Caco-2 (cell line): ENCODE measurements around the gene SPEG. TPM values are rescaled to one million over a fixed set of nuclear protein-coding genes. Genes with fewer than 3 reads are reported as not detected.

ENCODE experiments used
- Bru-seq: library from RNA; stranded (reverse); fragments of 400-500 nt; gene quantifications from one replicate; lab custom pipeline; 2021; lab: Mats Ljungman, UMichigan
- BruChase-seq, 2 experiments: library from RNA; stranded (reverse); fragments of 400-500 nt; gene quantifications; one replicate each; lab custom pipeline; 2021; lab: Mats Ljungman, UMichigan
- BruUV-seq: library from RNA; stranded (reverse); fragments of 400-500 nt; replicated peaks from 2 replicates; lab custom pipeline; 2021; lab: Mats Ljungman, UMichigan
- CTCF ChIA-PET: fragments of 300-600 bp; sonication (Branson Sonifier 250); formaldehyde crosslinking; loops from one replicate; lab custom pipeline; 2022; ENCODE audit warnings: antibody characterized with exemption; lab: Charles Lee
- POLR2A ChIA-PET: fragments of 300-600 bp; sonication (Branson Sonifier 250); formaldehyde crosslinking; loops from one replicate; lab custom pipeline; 2022; ENCODE audit warnings: antibody characterized with exemption; lab: Charles Lee
- DNase-seq, 2 experiments: peaks; one replicate each; pipeline versions ENCODE4 v3.0.0 to v3.0.0-alpha.2; 2020 to 2022
- H3K27me3 ChIP-seq: replicated peaks from 2 replicates; pipeline ENCODE4 v1.6.0; 2011; ENCODE audit warnings: low read length; ENCODE audit not compliant: control insufficient read depth, insufficient read depth
- H3K36me3 ChIP-seq: 2 replicates; pipeline ENCODE4 v1.5.1; 2011; ENCODE audit warnings: low read length; ENCODE audit not compliant: control insufficient read depth, insufficient read depth
- H3K4me1 ChIP-seq: fragments of 250-450 bp; sonication (Bioruptor Pico); 2 replicates; pipeline ENCODE4 v1.5.1; 2020; ENCODE audit warnings: mild to moderate bottlenecking
- H3K4me3 ChIP-seq: 2 replicates; pipeline ENCODE4 v1.5.1; 2011; ENCODE audit warnings: low read depth, mild to moderate bottlenecking, control low read depth, low read length
- H3K9me3 ChIP-seq: fragments of 250-450 bp; sonication (Bioruptor Pico); 2 replicates; pipeline ENCODE4 v1.5.1; 2020; ENCODE audit warnings: mild to moderate bottlenecking, moderate library complexity
- H3K27ac Mint-ChIP-seq: one replicate; pipeline ENCODE4 v1.8.0; 2022; ENCODE audit warnings: mixed read lengths; ENCODE audit not compliant: unreplicated experiment
- H3K27me3 Mint-ChIP-seq: one replicate; pipeline ENCODE4 v1.8.0; 2022; ENCODE audit warnings: mixed read lengths; ENCODE audit not compliant: insufficient read depth, unreplicated experiment
- H3K36me3 Mint-ChIP-seq: one replicate; pipeline ENCODE4 v1.8.0; 2022; ENCODE audit warnings: mild to moderate bottlenecking, mixed read lengths; ENCODE audit not compliant: insufficient read depth, unreplicated experiment
- H3K4me1 Mint-ChIP-seq: one replicate; pipeline ENCODE4 v1.8.0; 2022; ENCODE audit warnings: low read depth, mixed read lengths; ENCODE audit not compliant: unreplicated experiment
- H3K4me3 Mint-ChIP-seq: one replicate; pipeline ENCODE4 v1.8.0; 2022; ENCODE audit warnings: mild to moderate bottlenecking, moderate library complexity, mixed read lengths; ENCODE audit not compliant: unreplicated experiment
- H3K9me3 Mint-ChIP-seq: one replicate; pipeline ENCODE4 v1.8.0; 2022; ENCODE audit warnings: mixed read lengths; ENCODE audit not compliant: unreplicated experiment
- intact Hi-C: fragments of 100-400 bp; cut with micrococcal nuclease; formaldehyde crosslinking; loops from one replicate; pipeline ENCODE4 v1.10.0; 2022; ENCODE audit not compliant: unreplicated experiment
- long read RNA-seq: library from polyadenylated mRNA; stranded (forward); transcript quantifications from one replicate; pipeline ENCODE4 v2.0.0, GENCODE V29; 2022
- total RNA-seq: library from RNA; stranded (reverse); gene quantifications from 2 replicates; pipeline ENCODE4 v1.2.3, GENCODE V29; 2022
- TF ChIP-seq, protein P1 (sequence below), 2 experiments: fragments of 200-600 bp in 1 of 2; IDR thresholded peaks; 1 replicate in 1 of 2; 2 replicates in 1 of 2; pipeline versions ENCODE4 v1.5.1 to v1.8.0; 2011 to 2022; ENCODE audit warnings: antibody characterized with exemption in 1 of 2, control low read depth in 1 of 2, inconsistent platforms in 1 of 2, low read depth in 1 of 2, low read length in 1 of 2, mild to moderate bottlenecking in 1 of 2, moderate library complexity in 1 of 2; ENCODE audit not compliant: insufficient read depth in 1 of 2, severe bottlenecking in 1 of 2, unreplicated experiment in 1 of 2

SPEG gene
- 17.2 and 18.6 TPM in 2 replicates for total RNA-seq
- Bru-seq, nascent RNA, result percentile 40 among the genes with signal in this experiment
- BruChase-seq, experiment 1, labeled RNA remaining after a 2-hour chase, result percentile 40 among the genes with signal in this experiment
- percentile 37 among the genes with signal in this experiment for BruChase-seq, experiment 2, labeled RNA remaining after a 6-hour chase
- long read RNA-seq, partial matches to known transcripts, result 12 of 18 reads
- long read RNA-seq, other reads (novel, unspliced or antisense), result 6 of 18 reads

DNA sequence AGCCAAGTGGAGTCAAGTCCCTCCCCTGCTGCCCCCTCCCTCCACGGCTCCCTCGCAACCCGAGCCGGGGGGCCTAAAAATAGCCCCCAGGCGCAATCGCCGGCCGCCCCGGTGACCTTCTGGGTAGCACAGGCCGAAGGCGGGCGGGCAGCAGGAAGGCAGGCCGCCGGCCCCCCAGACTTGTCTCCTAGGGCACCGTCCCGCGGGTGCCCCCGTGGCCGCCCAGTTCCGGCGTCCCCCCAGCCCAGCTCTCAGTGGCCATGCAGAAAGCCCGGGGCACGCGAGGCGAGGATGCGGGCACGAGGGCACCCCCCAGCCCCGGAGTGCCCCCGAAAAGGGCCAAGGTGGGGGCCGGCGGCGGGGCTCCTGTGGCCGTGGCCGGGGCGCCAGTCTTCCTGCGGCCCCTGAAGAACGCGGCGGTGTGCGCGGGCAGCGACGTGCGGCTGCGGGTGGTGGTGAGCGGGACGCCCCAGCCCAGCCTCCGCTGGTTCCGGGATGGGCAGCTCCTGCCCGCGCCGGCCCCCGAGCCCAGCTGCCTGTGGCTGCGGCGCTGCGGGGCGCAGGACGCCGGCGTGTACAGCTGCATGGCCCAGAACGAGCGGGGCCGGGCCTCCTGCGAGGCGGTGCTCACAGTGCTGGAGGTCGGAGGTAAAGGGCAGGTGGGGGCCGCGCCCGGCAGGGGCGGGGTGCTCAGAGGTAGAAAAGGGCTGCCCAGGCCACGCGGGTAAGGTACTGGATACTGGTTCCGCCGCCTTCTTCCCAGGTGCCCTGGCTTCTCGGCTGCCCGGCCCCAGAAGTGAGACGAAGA lies at the start of gene SPEG:
SPEG (plus strand) TSS at position 126 of the 808 bp plus-strand sequence; CDS start at position 261, 135 bp downstream.
- H3K4me1 Mint-ChIP-seq, result no peaks in the 10 kb centered on the region
- H3K9me3 Mint-ChIP-seq, result no peaks in the 10 kb centered on the region
- TF ChIP-seq, protein P1, sequence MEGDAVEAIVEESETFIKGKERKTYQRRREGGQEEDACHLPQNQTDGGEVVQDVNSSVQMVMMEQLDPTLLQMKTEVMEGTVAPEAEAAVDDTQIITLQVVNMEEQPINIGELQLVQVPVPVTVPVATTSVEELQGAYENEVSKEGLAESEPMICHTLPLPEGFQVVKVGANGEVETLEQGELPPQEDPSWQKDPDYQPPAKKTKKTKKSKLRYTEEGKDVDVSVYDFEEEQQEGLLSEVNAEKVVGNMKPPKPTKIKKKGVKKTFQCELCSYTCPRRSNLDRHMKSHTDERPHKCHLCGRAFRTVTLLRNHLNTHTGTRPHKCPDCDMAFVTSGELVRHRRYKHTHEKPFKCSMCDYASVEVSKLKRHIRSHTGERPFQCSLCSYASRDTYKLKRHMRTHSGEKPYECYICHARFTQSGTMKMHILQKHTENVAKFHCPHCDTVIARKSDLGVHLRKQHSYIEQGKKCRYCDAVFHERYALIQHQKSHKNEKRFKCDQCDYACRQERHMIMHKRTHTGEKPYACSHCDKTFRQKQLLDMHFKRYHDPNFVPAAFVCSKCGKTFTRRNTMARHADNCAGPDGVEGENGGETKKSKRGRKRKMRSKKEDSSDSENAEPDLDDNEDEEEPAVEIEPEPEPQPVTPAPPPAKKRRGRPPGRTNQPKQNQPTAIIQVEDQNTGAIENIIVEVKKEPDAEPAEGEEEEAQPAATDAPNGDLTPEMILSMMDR (IDR thresholded peaks at IDR 0.05; ENCODE audit: insufficient read depth in 1 of 2, low read depth in 1 of 2, low read length in 1 of 2, severe bottlenecking in 1 of 2, unreplicated experiment in 1 of 2), result no peak
- no TSS peak for BruUV-seq
- Histone ChIP-seq H3K4me1 (no peaks in the 10 kb centered on the region), H3K27me3 (no peaks in the 10 kb centered on the region), H3K4me3 (no peak within 1 kb of the TSS), H3K9me3 (no peaks in the 10 kb centered on the region), H3K36me3 (no peaks in the 10 kb centered on the region)
- ChIA-PET CTCF (interaction anchor here (0.9 to 1.4 kb wide), 2 partner anchors 75 kb away, joined by 3 read pairs; no protein-coding TSS in a partner anchor), POLR2A (no interaction called here)
- intact Hi-C loops, result loop anchor here (1.0 kb wide), 1 partner anchor 32 kb away; no protein-coding TSS in a partner anchor
- no peak within 1 kb of the TSS for H3K27ac Mint-ChIP-seq
- H3K4me3 Mint-ChIP-seq, result no peak within 1 kb of the TSS
- H3K27me3 Mint-ChIP-seq, result no peaks in the 10 kb centered on the region
- no peaks in the 10 kb centered on the region for H3K36me3 Mint-ChIP-seq
- DNase-seq, result no peak

DNA sequence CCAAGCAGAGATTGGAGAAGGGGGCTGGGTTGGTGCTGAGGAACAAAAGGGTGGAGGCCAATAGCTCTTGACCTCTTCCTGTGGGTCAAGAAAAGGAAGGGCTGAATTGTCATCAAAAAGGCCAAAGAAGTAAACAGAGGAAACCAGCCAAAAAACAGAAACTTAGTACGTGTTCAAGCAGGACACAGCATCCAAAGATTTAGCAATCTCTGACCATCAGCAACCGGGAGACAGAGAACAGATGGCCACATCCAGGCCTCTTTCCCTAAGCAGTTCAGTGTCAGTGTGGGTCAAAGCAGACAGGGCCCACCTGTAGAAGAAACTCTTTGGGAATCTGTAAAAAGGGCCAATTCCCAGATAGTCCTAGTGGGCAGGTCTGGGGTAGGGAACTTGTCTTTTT lies 49.8 kb upstream of the SPEG start:
- ChIA-PET CTCF (no interaction called here), POLR2A (no interaction called here)
- no peaks in the 10 kb centered on the region for H3K9me3 ChIP-seq
- Mint-ChIP-seq H3K9me3 (no peaks in the 10 kb centered on the region), H3K4me1 (no peaks in the 10 kb centered on the region), H3K4me3 (peak overlapping the region; percentile 0), H3K36me3 (peaks cover 31% of the 10 kb centered on the region), H3K27ac (no peak overlapping the region), H3K27me3 (no peaks in the 10 kb centered on the region)
- no peaks in the 10 kb centered on the region for H3K27me3 ChIP-seq
- BruUV-seq, result no TSS peak
- H3K36me3 ChIP-seq, result peaks cover 17% of the 10 kb centered on the region
- intact Hi-C loops, result loop anchor here (5.0 kb wide), 2 partner anchors 57 to 168 kb away; partner anchors contain the start of gene ABCB6
- DNase-seq, result no peak
- H3K4me3 ChIP-seq, result no peak overlapping the region
- TF ChIP-seq, protein P1 (IDR thresholded peaks at IDR 0.05; ENCODE audit: insufficient read depth in 1 of 2, low read depth in 1 of 2, low read length in 1 of 2, severe bottlenecking in 1 of 2, unreplicated experiment in 1 of 2), result no peak
- peaks cover 15% of the 10 kb centered on the region for H3K4me1 ChIP-seq

DNA sequence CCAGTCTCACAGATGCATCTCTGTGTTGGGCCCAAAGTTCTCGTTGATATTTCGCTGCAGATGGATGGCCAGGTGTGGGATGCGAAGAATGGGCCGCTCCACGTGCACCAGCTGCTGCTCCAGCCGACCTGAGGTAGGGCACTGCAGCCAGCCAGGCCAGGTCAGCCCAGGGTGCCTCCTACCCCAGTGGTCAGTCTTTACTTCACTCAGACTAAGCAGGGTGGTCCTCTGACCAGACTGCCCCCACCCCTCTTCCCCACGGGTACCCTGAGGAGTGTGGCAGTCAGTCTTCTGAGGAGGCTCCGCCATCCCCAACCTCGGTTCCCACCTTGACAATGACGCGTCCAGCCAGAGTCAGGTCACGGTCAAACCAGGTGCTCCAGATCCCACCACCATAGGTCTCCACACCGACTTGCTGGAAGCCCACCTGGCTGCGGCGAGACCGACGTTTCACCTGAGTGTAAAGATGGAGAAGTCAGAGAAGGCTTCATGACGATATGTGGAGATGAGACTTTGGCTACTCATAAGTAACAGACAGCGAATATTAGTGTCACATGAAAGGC lies 48.6 kb upstream of the SPEG start:
- peaks cover 31% of the 10 kb centered on the region for H3K36me3 Mint-ChIP-seq
- no peak for DNase-seq
- TF ChIP-seq, protein P1 (IDR thresholded peaks at IDR 0.05; ENCODE audit: insufficient read depth in 1 of 2, low read depth in 1 of 2, low read length in 1 of 2, severe bottlenecking in 1 of 2, unreplicated experiment in 1 of 2), result no peak
- no peaks in the 10 kb centered on the region for H3K4me1 Mint-ChIP-seq
- H3K9me3 Mint-ChIP-seq, result no peaks in the 10 kb centered on the region
- no peak overlapping the region for H3K27ac Mint-ChIP-seq
- H3K27me3 ChIP-seq, result no peaks in the 10 kb centered on the region
- H3K4me1 ChIP-seq, result peaks cover 15% of the 10 kb centered on the region
- BruUV-seq, result TSS peak; percentile 22
- peak overlapping the region; percentile 96 for H3K4me3 Mint-ChIP-seq
- peak overlapping the region; percentile 75; the same call in 1 of the 2 replicates for H3K4me3 ChIP-seq
- ChIA-PET CTCF (no interaction called here), POLR2A (no interaction called here)
- intact Hi-C loops, result loop anchor here (2.0 to 5.0 kb wide), 4 partner anchors 56 to 215 kb away; partner anchors contain the start of genes ABCB6 and SLC23A3
- no peaks in the 10 kb centered on the region for H3K27me3 Mint-ChIP-seq
- H3K36me3 ChIP-seq, result peaks cover 14% of the 10 kb centered on the region
- H3K9me3 ChIP-seq, result no peaks in the 10 kb centered on the region
